ENCODE data around the gene TTK. TPM values are rescaled to one million over a fixed set of nuclear protein-coding genes. Genes with fewer than 3 reads are reported as not detected.

The TTK gene
- total RNA-seq, 1 experiment from 2014 or later = 46.3 TPM

GRCh38 chr6:80088637-80089036 is 84.2 kb downstream of the TTK start:
- ChIA-PET POLR2A (interaction anchor here (0.6 kb wide), 1 partner anchor 69 kb away, joined by 5 read pairs; no protein-coding TSS in a partner anchor), RAD21 (ENCODE audit: low non-redundant PET in 1 of 2, low total read pairs in 2 of 2, uncharacterized antibody in 2 of 2, unreplicated experiment in 2 of 2) (no interaction called here), CTCF (no interaction called here)
- no peak overlapping the region for H2AFZ ChIP-seq (ENCODE audit: low read depth, low read length, poor library complexity, severe bottlenecking)
- H3K27ac ChIP-seq (ENCODE audit: low read depth, low read length) = no peak overlapping the region
- H3K9me3 ChIP-seq (ENCODE audit: control insufficient read depth in 1 of 2, insufficient read depth in 1 of 2, low read depth in 1 of 2, low read length in 2 of 2) = no peaks in the 10 kb centered on the region
- H3K36me3 ChIP-seq (ENCODE audit: control insufficient read depth in 1 of 2, insufficient read depth in 2 of 2, low read length in 2 of 2) = no peaks in the 10 kb centered on the region
- intact Hi-C loops (cut with micrococcal nuclease) = no loop called here
- no peaks in the 10 kb centered on the region for H4K20me1 ChIP-seq (ENCODE audit: insufficient read depth)
- ATAC-seq (no peak), DNase-seq (ENCODE audit: low read depth, low spot score) (no peak)
- no TSS peak for BruUV-seq (replicated peaks)
- no peak overlapping the region for H3K9ac ChIP-seq (ENCODE audit: low read length)
- no peak overlapping the region for H3K4me2 ChIP-seq (ENCODE audit: low read length)
- no peaks in the 10 kb centered on the region for H3K79me2 ChIP-seq (ENCODE audit: insufficient read depth, low read length)
- H3K4me3 ChIP-seq (replicated peaks in 1 of 2; ENCODE audit: low read depth in 1 of 2, low read length in 2 of 2) = no peak overlapping the region
- H3K4me1 ChIP-seq (ENCODE audit: control insufficient read depth in 1 of 2, insufficient read depth in 2 of 2, low read length in 2 of 2) = no peaks in the 10 kb centered on the region
- H3K27me3 ChIP-seq (ENCODE audit: insufficient read depth, low read length) = no peaks in the 10 kb centered on the region
- no peaks in the 10 kb centered on the region for H3K9me2 ChIP-seq (ENCODE audit: insufficient read depth)
- TF ChIP-seq SP1 (IDR thresholded peaks at IDR 0.05; ENCODE audit: low read depth) (no peak), SIN3A (IDR thresholded peaks at IDR 0.05; ENCODE audit: low read depth) (no peak), YY1 (IDR thresholded peaks at IDR 0.05; ENCODE audit: extremely low read depth, insufficient replicate concordance, low read depth, low read length) (no peak), POLR2AphosphoS5 (IDR thresholded peaks at IDR 0.05; ENCODE audit: low read depth, low read length) (no peak), JUND (IDR thresholded peaks at IDR 0.05) (no peak), EGR1 (IDR thresholded peaks at IDR 0.05; ENCODE audit: low read depth) (no peak), REST (IDR thresholded peaks at IDR 0.05; ENCODE audit: low read depth) (no peak), ZNF274 (IDR thresholded peaks at IDR 0.05; ENCODE audit: low read depth, low read length) (no peak), RAD21 (IDR thresholded peaks at IDR 0.05; ENCODE audit: low read depth) (no peak)
- TF ChIP-seq, protein P1, sequence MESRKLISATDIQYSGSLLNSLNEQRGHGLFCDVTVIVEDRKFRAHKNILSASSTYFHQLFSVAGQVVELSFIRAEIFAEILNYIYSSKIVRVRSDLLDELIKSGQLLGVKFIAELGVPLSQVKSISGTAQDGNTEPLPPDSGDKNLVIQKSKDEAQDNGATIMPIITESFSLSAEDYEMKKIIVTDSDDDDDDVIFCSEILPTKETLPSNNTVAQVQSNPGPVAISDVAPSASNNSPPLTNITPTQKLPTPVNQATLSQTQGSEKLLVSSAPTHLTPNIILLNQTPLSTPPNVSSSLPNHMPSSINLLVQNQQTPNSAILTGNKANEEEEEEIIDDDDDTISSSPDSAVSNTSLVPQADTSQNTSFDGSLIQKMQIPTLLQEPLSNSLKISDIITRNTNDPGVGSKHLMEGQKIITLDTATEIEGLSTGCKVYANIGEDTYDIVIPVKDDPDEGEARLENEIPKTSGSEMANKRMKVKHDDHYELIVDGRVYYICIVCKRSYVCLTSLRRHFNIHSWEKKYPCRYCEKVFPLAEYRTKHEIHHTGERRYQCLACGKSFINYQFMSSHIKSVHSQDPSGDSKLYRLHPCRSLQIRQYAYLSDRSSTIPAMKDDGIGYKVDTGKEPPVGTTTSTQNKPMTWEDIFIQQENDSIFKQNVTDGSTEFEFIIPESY (IDR thresholded peaks at IDR 0.05; ENCODE audit: extremely low read depth, insufficient replicate concordance, low read length) = no peak
